HG03159 (cell line): ENCODE measurements around the gene KRABD2.
"Not testable (repeated sequence)": the region's sequence is repeated elsewhere in the genome, so short reads cannot be mapped to it uniquely, and the experiment has no call there.

Experiments used
- ATAC-seq: cut with Tn5 transposase; IDR thresholded peaks from one replicate; pipeline ENCODE4 v1.9.1; 2021; ENCODE audit warnings: mild to moderate bottlenecking, moderate library complexity; ENCODE audit not compliant: unreplicated experiment

KRABD2 gene

DNA sequence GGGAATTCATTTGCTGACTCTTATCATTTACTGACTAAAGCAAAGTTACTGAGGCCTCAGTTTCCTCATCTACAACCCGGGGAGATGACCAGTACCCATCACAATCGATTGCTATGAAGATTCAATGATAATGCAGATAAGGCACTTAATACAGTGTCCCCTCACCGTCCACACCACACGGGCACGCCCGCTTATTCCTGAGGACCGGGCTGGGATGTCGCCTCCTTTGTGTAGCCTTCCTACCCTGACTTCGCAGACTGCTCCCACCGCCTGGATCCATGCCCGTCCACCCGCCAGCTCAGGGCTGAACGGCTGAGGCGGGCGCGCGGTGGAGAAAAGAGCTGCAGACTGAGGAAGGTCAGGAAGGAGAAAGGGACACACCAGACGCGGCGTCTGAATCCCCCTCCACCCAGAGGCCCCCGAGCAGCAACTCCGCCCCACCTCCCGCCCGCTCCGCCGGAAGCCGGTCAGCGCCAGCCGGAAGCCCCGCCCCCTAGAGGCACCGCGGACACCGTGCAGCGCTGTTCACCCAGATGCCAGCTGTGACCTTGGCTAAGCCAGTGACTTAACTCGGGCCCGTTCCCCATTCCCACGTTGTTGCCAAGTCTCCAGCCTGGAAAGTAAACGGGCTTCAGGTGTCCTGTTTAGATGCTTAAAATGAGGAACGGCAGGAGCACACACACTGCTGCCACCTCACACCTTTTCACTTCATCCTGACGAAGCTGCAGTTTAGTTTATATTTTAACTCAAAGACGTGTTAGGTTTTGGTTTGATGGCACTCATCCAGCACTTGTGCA lies at the start of gene KRABD2:
TSS of gene KRABD2 (minus strand) at position 434 of the 797 bp plus-strand sequence.
- peak; percentile 92 for ATAC-seq

DNA sequence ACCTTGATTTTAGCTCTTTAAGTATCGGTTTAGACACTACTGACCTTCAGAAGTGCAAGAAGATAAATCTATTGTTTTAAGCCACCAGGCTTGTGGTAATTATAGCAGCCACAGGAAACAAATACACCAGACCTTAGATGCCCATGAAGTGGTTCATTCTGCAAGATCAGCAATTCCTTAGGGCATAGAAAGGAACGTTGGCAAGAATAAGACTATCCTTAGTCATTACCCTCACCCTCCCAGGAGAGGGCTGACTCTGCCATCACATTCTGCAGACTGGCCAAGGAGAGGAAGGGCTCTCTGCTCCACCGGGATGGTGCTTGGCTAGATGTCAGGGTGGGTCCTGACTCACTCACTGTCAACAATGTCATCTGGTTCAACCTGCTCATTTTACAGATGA lies 45.1 kb upstream of the KRABD2 start:
- no peak for ATAC-seq

DNA sequence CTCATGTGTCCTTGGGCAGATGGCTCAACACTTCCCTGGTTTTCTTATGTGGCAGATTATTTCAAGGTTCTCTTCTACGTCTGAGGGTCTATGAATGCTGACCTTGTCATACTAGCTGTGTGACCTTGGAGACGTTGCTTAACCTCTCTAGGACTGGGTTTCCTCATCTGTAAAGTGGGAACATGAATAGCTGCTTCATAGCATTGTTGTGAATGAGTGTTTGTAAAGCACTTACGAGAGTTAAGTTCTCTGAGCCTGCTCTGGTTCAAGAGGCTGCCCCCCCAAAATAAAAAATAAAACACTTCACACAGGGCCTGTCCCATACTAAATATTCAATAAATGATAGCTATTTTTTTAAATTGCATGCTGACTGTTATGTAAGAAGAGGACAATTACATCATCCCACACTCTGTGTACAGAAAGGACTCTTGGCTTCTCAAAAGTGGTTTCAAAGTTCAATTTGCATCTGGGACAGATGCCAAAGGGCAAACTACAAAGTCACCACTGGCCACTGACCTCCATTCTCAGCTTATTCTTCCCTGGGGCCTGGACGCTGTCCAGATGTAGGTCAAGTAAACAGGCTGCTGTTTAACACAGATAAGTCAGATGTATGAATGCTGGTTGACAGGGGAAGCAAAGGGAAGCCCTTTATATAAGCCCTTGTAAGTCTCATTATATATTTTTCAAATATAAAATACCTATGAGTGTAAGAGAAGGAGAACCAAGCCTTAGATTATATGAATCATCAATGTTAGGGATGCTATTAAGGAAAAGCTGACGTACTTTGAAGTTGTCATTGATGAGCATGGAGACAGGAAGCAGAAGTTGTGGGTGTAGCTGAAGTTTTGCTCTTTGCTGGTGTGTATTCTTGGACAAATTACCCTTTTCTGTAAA lies 43.8 kb upstream of the KRABD2 start:
- no peak for ATAC-seq

DNA sequence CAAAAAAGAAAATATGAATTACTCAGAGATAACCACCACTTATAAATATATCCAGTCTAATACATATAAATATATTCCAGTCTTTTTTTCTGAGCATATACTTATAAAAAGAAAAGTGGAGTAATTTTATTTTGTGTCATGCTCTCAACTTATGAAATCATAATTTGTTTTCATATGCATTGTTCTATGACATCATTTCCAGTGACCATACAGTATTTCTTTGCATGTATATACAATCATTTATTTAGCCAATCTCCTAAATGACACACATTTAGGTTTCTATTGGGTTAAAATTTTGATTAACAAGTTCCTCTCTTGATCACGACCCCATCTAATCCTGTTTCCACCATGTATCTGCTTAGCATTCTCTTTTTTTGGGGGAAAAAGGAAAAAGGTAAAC lies 42.8 kb upstream of the KRABD2 start:
- no peak for ATAC-seq

DNA sequence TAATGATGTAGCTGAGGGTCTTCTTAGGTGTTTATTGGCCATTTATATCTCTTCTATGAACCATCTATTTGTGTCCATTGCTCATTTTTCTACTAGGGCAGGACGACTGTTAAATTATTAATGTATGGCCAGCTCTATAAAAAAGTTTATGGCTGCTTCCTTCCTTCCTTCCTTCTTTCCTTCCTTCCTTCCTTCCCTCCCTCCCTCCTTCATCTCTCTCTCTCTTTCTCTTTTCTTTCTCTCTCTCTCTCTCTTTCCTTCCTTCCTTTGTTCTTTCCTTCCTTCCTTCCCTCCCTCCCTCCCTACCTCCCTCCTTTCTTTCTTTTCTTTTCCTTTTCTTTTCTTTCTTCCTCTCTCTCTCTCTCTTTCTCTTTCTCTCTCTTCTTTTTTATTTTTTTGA lies 42.0 kb upstream of the KRABD2 start:
- ATAC-seq, result no peak

DNA sequence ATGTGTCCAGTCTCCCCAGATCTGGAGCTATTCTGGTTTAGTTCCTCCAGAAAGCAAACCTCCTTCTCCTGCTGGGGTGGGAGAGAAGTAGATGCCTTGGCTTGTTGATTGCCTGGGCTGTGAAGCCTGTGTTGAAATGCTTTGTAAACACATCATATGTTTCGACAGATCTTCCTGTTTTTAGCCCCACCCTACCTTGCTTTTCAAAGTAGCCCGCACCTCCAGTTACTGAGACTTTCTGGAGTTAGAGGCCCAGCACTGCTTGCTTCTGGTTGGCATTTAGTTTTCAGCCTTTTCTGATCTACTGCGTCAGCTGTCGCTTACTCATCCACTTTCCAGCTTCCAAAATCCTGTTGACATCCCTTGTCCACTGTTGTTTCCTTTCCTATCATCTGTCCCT lies 41.3 kb upstream of the KRABD2 start:
- no peak for ATAC-seq

DNA sequence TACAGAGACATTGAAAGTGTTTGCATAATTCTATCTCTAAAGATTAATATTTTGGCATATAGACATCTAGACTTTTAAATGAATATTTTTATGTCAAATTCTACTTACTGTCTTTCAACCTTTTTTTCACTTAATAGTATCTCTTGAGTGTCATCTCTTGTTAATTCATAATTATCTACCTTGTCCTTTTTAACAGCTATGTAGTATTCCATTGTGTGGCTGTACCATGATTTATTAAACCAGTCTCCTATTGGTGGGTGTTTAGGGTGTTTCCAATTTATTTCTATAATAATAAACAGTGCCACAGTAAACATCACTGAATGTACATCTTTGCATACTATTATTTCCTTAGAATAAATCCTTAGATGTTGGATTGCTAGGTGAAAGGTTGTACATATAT lies 37.4 kb upstream of the KRABD2 start:
- ATAC-seq, result no peak

DNA sequence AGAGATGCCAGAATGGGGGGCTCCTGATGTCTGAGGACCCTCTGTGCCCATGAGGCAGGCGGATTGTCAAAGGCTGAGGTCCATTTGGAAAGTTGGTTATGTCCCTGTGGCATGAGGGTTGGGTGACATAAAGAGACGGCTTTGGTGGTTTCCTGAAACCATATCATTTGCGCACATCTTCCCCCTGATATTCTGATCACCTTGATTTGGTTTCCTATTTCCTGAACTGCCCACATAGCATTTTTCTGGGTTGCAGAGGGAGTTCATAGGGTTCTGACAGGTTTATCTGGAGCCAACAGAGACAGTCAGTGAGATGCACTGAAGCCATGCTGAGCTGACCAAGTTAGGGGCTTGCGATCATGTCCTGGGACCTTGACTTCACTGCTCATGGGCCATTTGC lies 36.8 kb upstream of the KRABD2 start:
- no peak for ATAC-seq

DNA sequence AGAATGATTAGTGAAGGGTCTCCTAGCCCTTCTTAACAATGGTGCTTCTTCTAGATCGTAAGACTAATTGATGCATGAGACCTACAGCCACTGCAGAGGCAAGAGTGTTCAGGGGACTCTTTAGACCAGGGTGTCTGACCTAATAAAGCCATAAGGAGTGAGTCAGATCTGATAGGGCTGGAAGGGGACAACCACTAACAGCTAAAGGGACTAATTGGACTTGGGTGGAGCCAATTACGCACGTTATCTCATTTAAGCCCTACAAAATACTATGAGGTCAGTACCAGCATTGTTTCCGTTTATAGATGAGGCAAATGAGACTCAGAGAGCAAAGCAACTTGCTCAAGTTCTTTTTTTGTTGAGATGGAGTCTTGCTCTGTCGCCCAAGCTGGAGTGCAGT lies 35.6 kb upstream of the KRABD2 start:
- no peak for ATAC-seq

DNA sequence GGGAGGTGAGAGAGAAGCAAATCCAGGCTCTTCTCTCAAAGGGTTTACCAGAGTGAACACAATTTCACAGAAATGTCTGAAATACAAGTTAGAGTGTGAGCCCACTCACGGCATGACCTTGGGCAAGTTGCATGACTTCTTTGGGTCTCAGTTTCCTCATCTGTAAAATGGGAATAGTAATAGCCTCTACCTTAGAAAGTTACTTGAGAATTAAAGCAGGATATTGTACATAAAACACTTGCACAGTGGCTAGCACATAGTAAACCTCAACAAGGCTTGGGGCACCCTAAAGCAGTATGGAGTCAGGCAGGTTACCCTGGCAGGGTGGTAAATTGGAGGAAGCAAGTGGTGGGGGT lies 34.4 kb upstream of the KRABD2 start:
- ATAC-seq, result no peak

DNA sequence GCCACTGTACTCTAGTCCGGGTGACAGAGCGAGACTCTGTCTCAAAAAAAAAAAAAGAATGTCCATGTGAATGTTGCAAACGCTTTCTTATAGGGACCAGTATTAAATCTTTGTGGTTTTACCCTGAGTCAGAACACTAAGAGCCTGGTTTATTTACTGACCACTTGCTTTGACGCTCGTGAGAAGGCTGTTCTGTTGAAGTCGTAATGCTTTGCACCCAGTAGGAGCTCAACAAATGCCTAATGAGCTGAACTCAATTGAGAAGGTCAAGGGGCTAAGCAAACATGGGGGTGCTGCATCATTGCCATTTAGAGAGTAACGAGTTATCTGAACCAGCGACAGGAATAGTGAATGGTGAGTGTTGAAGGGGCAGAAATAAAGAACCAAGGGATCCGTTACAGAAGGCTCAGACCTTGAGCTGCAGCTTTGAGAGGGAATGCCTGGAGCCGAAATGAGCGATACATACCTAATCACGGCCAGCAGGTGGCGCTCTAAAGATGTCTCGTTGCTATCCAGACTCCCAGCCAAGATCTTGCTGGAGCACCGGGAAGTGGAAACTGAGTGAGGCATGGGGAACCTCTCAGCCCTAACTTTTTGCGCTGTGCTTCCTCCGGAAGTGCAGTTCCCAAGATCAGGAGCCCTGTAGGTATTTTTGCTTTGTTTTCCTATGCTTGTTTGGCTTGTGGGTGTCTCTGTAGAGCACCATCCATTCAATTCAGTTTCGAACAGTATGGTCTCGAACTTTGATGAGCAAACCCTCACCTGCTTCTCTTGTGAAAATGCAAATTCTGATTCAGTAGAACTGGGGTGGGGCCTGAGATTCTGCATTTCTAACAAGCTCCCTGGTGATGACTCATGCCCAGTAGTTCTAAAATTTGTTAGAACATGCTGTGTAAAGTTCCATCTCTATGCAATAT lies 33.7 kb upstream of the KRABD2 start:
- no peak for ATAC-seq

DNA sequence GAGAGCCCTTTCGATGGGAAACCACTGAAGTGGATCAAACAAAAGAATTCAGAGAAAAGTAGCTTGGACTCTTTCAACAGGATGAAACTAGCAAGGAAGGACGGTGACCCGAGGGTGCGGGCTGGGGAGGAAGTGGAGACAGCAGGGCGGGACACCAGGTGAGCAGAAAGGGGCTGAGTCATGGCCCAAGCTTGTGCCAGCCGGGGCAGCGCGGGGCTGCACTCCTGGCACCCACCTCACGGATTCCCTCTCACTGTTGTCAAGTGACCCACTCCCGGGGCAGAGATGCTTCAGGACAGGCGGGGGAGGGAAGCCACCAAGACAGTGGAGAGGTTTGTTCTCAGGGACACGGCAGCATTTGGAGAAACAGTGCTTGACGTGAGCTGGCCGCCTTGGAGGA lies 31.9 kb upstream of the KRABD2 start:
- no peak for ATAC-seq

DNA sequence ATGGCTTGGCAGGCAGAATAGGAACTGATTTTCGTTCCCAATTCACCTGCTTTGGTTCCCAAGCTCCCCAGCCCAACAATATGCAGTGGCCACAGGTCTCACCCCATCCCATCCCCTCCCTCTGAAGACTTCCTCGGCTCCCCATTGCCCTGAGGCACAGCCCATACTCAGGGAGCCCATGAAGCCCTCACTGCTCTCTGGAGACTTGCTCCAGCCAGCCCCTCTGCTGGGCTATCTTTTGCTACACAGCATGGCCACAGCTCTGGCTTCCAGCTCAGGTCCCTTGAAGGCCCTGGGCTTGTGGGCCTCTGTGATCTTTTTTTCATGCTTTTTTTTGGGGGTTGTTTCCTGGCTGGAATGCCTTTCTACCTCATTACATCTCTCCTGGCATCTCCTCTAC lies 29.7 kb upstream of the KRABD2 start:
- ATAC-seq, result no peak

DNA sequence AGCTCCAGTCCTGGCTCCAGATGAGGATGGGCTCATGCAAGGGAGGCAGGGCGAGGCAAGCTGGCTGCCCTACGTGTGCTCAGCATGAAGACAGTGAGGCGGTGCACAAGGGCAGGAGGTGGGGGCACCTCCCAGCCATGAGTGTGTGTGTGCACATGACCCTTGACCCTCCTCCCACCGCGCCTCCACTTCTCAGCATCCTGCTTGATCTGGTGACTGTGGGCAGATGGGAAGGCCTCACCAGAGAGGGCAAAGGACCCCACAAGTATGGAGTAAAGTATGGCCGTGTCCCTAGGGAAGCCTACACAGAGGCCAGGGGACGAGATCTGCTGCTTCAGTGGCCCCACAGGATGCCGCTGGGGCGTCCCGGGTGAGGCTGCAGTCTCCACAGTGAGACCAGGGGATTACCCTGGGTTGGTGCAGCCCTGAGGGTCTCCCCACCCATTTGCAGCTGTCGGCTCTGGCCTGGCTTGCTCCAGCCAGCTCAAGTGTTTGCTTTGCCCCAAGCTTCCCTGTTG lies 29.1 kb upstream of the KRABD2 start:
- ATAC-seq, result no peak

DNA sequence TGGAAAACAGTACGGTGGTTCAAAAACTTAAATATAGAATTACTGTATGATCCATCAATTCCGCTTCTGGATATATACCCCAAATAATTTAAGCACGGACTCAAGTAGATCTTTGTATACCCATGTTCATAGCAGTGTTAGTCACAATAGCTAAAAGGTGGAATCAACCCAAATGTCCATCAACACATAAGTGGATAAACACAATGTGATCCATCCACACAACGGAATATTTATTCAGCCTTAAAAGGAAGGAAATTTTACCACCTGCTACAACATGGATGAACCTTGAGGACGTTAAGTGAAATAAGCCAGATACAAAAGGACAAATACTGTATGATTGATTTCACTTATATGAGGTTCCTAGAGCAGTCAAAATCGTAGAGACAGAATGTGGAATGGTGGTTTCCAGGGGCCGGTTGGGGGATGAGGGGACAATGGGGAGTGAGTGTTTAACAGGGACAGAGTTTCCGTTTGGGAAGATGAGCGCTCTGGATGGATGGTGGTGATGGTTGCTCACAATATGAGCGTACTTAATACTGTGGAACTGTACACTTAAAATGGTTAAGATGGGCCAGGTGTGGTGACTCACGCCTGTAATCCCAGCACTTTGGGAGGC lies 26.5 kb upstream of the KRABD2 start:
- no peak for ATAC-seq

DNA sequence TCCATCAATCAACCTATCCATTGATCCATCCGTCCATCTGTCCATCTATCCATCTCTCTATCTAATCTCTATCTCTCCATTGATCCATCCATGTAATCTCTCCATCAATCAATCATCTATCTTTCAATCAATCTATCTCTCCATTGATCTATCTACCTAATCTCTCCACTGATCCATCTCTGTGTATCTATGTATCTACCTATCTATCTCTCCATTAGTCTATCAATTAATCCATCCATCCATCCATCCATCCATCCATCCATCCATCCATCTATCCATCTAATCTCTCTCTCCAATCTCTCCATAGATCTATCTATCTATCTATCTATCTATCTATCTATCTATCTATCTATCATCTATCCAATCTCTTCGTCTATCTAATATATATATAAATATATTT lies 24.6 kb upstream of the KRABD2 start:
- no peak for ATAC-seq

DNA sequence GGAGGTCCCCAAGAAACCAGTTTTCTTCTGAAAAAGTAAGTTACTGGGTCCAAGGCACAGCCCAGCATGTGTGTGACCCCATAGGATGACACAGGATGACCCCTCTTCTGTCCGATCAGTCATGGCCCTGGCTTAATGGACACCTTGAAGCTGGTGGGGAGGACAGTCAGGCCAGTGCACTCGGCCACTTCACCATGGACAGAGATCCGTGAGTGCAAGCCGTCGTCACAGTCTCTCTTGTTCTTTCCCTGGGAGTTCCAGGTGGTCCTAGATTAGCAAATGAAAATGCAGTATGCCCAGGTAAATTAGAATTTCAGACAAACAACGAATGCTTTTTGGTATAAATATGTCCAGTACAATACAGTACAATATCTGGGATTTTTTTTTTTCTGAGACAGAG lies 22.5 kb upstream of the KRABD2 start:
- no peak for ATAC-seq

DNA sequence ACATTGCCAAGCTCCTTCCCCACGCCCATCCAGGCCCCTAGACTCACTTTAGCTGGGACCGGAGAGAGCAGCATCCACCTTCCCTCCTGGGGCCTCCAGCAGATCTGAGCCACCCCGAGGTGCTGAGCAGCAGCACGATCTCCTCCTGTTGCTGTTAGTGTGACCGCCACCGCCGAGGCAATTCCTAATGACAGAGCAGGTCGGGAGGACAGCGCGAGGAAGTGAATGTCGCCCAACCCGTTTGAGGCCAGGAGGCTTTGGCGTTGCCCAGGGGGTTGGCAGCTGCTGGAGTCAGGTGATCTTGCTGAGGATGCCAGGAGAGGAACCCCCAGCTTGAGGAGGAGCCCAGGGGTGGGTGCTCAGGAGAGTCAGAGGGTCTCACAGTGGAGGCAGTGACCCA lies 21.1 kb upstream of the KRABD2 start, which contains the start of gene RNF222:
TSS of gene RNF222 (minus strand) at position 192 of the 400 bp plus-strand sequence. CDS start 4,366 bp downstream, outside the sequence.
- no peak for ATAC-seq

DNA sequence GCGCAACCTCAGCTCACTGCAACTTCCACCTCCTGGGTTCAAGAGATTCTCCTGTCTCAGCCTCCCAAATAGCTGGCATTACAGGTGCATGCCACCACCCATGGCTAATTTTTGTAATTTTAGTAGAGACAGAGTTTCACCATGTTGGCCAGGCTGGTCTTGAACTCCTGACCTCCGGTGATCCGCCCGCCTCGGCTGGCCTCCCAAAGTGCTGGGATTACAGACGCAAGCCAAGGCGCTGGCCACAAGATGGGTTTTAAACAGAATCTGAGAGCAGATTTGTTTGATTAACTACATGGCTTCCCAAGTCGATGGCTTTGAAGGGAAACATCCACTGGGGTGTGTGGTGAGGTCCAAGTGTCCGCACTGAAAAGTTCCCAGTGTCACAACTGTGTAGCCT lies 18.0 kb upstream of the KRABD2 start:
- not testable (repeated sequence) for ATAC-seq

DNA sequence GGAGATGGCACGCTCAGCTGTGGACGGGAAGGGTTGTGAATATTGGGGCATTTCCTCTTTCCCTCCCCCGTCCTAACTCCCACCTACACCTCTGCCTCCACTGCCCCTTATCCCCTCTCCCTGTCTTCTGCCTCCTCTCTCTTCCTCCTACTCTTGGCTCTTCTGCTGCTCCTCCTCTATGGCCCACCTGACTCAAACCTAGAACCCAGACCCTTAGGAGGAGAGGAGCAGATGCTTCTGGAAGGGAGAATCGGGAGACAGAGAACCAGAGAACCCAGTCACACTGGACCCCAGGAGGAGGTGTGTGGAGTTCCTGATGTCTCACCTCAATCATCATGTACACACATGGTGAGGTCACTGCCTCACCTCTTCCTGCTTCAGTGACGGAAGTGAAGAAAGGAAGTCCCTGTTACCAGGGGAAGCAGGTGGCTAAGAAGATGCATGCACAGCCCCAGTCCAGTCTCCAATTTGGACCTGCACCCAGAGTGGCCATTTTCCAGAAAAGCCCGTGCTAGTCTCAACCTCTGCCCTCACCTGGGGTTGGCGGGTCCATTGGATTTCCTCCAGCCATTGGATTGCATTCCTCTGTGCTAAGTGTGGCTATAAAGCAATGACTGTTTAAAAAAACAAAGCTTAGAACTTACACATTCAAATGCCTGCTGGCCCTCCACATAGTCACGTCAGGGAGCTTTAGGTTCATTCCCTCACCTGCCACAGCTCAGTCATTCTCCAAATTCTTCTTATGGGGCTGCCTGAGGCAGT lies 17.1 kb upstream of the KRABD2 start:
- no peak for ATAC-seq
